Endothelial cell of umbilical vein (primary cell): ENCODE measurements around the gene HPS4. TPM values are rescaled to one million over a fixed set of nuclear protein-coding genes. Genes with fewer than 3 reads are reported as not detected.

Experiments
- BruUV-seq: library from RNA; stranded (reverse); fragments of 400-500 nt; replicated peaks from 2 replicates; lab custom pipeline; 2021; lab: Mats Ljungman, UMichigan
- CTCF ChIA-PET: fragments of 300-600, 350-600 bp; sonication (Branson Sonifier 250); formaldehyde crosslinking; loops from one replicate; lab custom pipeline; 2021; ENCODE audit warnings: antibody characterized with exemption, inconsistent platforms; lab: Charles Lee
- POLR2A ChIA-PET: fragments of 300-600, 350-600 bp; sonication (Branson Sonifier 250); formaldehyde crosslinking; loops from one replicate; lab custom pipeline; 2021; ENCODE audit warnings: antibody characterized with exemption, inconsistent platforms; lab: Charles Lee
- DNase-seq: peaks from one replicate; pipeline ENCODE4 v3.0.0-alpha.2; 2011; ENCODE audit warnings: low read depth, low spot score
- FAIRE-seq: peaks from 2 replicates; lab custom pipeline; 2011; peaks lifted over from hg19 to GRCh38; lab: Jason Lieb, UNC
- H2AFZ ChIP-seq: 2 replicates; pipeline ENCODE4 v1.6.0; 2012; ENCODE audit warnings: low read depth, low read length, control low read depth, inconsistent platforms
- H3K27ac ChIP-seq: 2 replicates; pipeline ENCODE4 v1.5.1; 2011; ENCODE audit warnings: low read depth, mild to moderate bottlenecking, control low read depth, low read length, moderate library complexity; ENCODE audit not compliant: insufficient read depth
- H3K27me3 ChIP-seq, 2 experiments: 2 replicates each; pipeline versions ENCODE4 v1.6.0 to v1.6.1; 2011; ENCODE audit warnings: low read length in 2 of 2, mixed read lengths in 1 of 2; ENCODE audit not compliant: control insufficient read depth in 2 of 2, insufficient read depth in 2 of 2
- H3K36me3 ChIP-seq, 2 experiments: 2 replicates in 1 of 2; 3 replicates in 1 of 2; pipeline ENCODE4 v1.5.1; 2011; ENCODE audit warnings: low read length in 2 of 2, mild to moderate bottlenecking in 1 of 2, moderate library complexity in 1 of 2; ENCODE audit not compliant: control insufficient read depth in 2 of 2, insufficient read depth in 2 of 2; ENCODE audit errors: extremely low read depth in 1 of 2
- H3K4me1 ChIP-seq: 3 replicates; pipeline ENCODE4 v1.5.1; 2011; ENCODE audit warnings: mild to moderate bottlenecking, low read length; ENCODE audit not compliant: control insufficient read depth, insufficient read depth; ENCODE audit errors: extremely low read depth
- H3K4me2 ChIP-seq: 2 replicates; pipeline ENCODE4 v1.6.1; 2011; ENCODE audit warnings: low read length, control low read depth, mixed read lengths; ENCODE audit not compliant: insufficient read depth
- H3K4me3 ChIP-seq, 3 experiments: fragments of 200-600 bp in 1 of 3; sonication (generic), shearing (Covaris generic) in 1 of 3; replicated peaks in 1 of 3; 2 replicates each; pipeline ENCODE4 v1.5.1; 2011 to 2016; ENCODE audit warnings: control low read depth in 3 of 3, low read length in 3 of 3, mild to moderate bottlenecking in 2 of 3, inconsistent platforms in 1 of 3, low read depth in 1 of 3, moderate library complexity in 1 of 3; ENCODE audit not compliant: insufficient read depth in 1 of 3
- H3K79me2 ChIP-seq: 2 replicates; pipeline ENCODE4 v1.6.0; 2012; ENCODE audit warnings: low read length, inconsistent platforms; ENCODE audit not compliant: control insufficient read depth, insufficient read depth
- H3K9ac ChIP-seq: replicated peaks from 2 replicates; pipeline ENCODE3; 2011; ENCODE audit warnings: low read length, control low read depth; ENCODE audit not compliant: insufficient read depth; ENCODE audit errors: extremely low read depth
- H3K9me1 ChIP-seq: replicated peaks from 3 replicates; pipeline ENCODE4 v1.6.0; 2011; ENCODE audit warnings: mild to moderate bottlenecking, low read length; ENCODE audit not compliant: control insufficient read depth, insufficient read depth; ENCODE audit errors: extremely low read depth
- H3K9me3 ChIP-seq: replicated peaks from 2 replicates; pipeline ENCODE4 v1.5.1; 2012; ENCODE audit warnings: low read length, inconsistent platforms; ENCODE audit not compliant: control insufficient read depth, insufficient read depth
- H4K20me1 ChIP-seq: replicated peaks from 2 replicates; pipeline ENCODE3; 2011; ENCODE audit warnings: mild to moderate bottlenecking, low read length; ENCODE audit not compliant: control insufficient read depth, insufficient read depth; ENCODE audit errors: extremely low read depth
- CTCF ChIP-seq, 2 donors: IDR thresholded peaks; 1 replicate in 1 of 2; 2 replicates in 1 of 2; pipeline ENCODE4 v1.5.1; 2011; ENCODE audit warnings: low read length in 2 of 2, mild to moderate bottlenecking in 2 of 2, moderate library complexity in 2 of 2, control low read depth in 1 of 2, inconsistent platforms in 1 of 2, low read depth in 1 of 2; ENCODE audit not compliant: insufficient read depth in 1 of 2; ENCODE audit errors: extremely low read depth in 1 of 2
- EZH2 ChIP-seq: IDR thresholded peaks from 2 replicates; pipeline ENCODE4 v1.6.1; 2012; ENCODE audit warnings: borderline replicate concordance, low read depth, mild to moderate bottlenecking, moderate library complexity, low read length, inconsistent platforms; ENCODE audit not compliant: severe bottlenecking
- FOS ChIP-seq: IDR thresholded peaks from 2 replicates; pipeline ENCODE4 v1.6.1; 2011; ENCODE audit warnings: mild to moderate bottlenecking, low read length, moderate library complexity, borderline replicate concordance; ENCODE audit not compliant: insufficient read depth
- GATA2 ChIP-seq: IDR thresholded peaks from 2 replicates; pipeline ENCODE4 v1.7.0; 2011; ENCODE audit warnings: low read depth, mild to moderate bottlenecking, moderate library complexity, mixed read lengths, low read length; ENCODE audit not compliant: insufficient read length, insufficient read depth
- JUN ChIP-seq: IDR thresholded peaks from 2 replicates; pipeline ENCODE4 v1.6.1; 2011; ENCODE audit warnings: borderline replicate concordance, low read depth; ENCODE audit not compliant: insufficient read length, insufficient read depth
- MAX ChIP-seq: IDR thresholded peaks from 2 replicates; pipeline ENCODE4 v1.6.1; 2011; ENCODE audit not compliant: insufficient read depth, insufficient read length
- MYC ChIP-seq: IDR thresholded peaks from one replicate; pipeline ENCODE4 v1.6.1; 2011; ENCODE audit warnings: mild to moderate bottlenecking, low read depth, low read length
- POLR2A ChIP-seq: IDR thresholded peaks from 2 replicates; pipeline ENCODE4 v1.6.1; 2012; ENCODE audit warnings: low read depth, mild to moderate bottlenecking, control low read depth, low read length
- POLR2AphosphoS5 ChIP-seq: IDR thresholded peaks from 2 replicates; pipeline ENCODE4 v1.6.1; 2012; ENCODE audit warnings: low read depth, mild to moderate bottlenecking, control low read depth, low read length, moderate library complexity; ENCODE audit not compliant: insufficient read depth
- dilution Hi-C: fragments of 300-500 bp; cut with MboI; formaldehyde crosslinking; loops from one replicate; pipeline ENCODE4 v1.15.0; 2019; ENCODE audit warnings: low sequenced_read_pairs; ENCODE audit not compliant: extremely low pct_ligation_motif_present
- intact Hi-C: fragments of 100-400 bp; cut with micrococcal nuclease; formaldehyde crosslinking; loops from one replicate; pipeline ENCODE4 v1.10.0; 2022
- polyA plus RNA-seq, 4 experiments: library from polyadenylated mRNA; depleted of rRNA in 3 of 4; stranded (reverse) in 3 of 4; unstranded in 1 of 4; fragments of >200 nt; gene quantifications; 2 replicates each; pipeline versions ENCODE4 v1.2.1 to v1.2.3, GENCODE V29; 2011 to 2012; ENCODE audit warnings: missing spikeins in 1 of 4
- total RNA-seq: library from RNA; stranded (reverse); gene quantifications from 2 replicates; pipeline ENCODE4 v1.2.3, GENCODE V29; 2021

Gene HPS4
- total and polyA plus RNA-seq, 2 donors (not counting 3 experiments of a cell fraction or from before 2014, with no cell fraction given) = 28.4 to 29.7 TPM

DNA sequence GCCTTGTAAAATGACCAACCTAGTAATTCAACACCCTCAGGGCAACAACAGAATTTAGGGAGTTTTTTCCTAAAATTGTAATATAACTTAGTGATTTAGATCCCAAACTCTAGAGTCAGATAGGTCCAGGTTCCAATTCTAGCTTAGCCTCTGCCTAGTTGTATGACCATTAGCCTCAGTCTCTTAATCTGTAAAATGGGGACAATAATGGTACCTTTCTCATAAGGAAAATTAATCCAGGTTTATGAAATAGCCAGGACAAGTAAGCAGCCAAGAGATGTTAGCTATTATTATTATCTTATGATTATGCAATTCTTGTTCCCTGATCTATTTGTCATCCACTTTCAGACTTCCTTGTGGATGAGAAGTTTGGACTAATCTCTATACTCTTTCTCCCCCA, 24.6 kb upstream of the HPS4 start:
- no TSS peak for BruUV-seq
- FAIRE-seq = no peak
- no peak overlapping the region for H3K4me2 ChIP-seq
- DNase-seq = no peak
- H4K20me1 ChIP-seq = no peaks in the 10 kb centered on the region
- ChIA-PET CTCF (interaction anchor here (0.5 kb wide), 1 partner anchor 10 kb away, joined by 3 read pairs; no protein-coding TSS in a partner anchor), POLR2A (no interaction called here)
- peaks cover 20 to 25% of the 10 kb centered on the region in 2 experiments for H3K36me3 ChIP-seq
- H3K4me1 ChIP-seq = peaks cover 21% of the 10 kb centered on the region
- H2AFZ ChIP-seq = no peak overlapping the region
- H3K9me3 ChIP-seq = no peaks in the 10 kb centered on the region
- no peaks in the 10 kb centered on the region for H3K27me3 ChIP-seq
- intact Hi-C loops = no loop called here
- no peak for TF ChIP-seq POLR2AphosphoS5
- TF ChIP-seq CTCF (IDR thresholded peaks at IDR 0.05; ENCODE audit: extremely low read depth in 1 of 2, insufficient read depth in 1 of 2, low read depth in 1 of 2, low read length in 2 of 2) = no peak
- TF ChIP-seq GATA2 = no peak
- no peak for TF ChIP-seq JUN
- TF ChIP-seq FOS = no peak
- TF ChIP-seq EZH2 = no peak
- TF ChIP-seq POLR2A = no peak
- no peak for TF ChIP-seq MYC
- no peak for TF ChIP-seq MAX
- no peaks in the 10 kb centered on the region for H3K9me1 ChIP-seq
- H3K4me3 ChIP-seq = no peak overlapping the region
- dilution Hi-C loops = no loop called here
- H3K79me2 ChIP-seq = peaks cover 15% of the 10 kb centered on the region
- no peak overlapping the region for H3K9ac ChIP-seq
- H3K27ac ChIP-seq = no peak overlapping the region
